ENCODE data around the gene DYDC2.

The DYDC2 gene

GRCh38 chr10:80371467-80371866, 14.9 kb downstream of the DYDC2 start:
- DNase-seq (ENCODE audit: low read depth, low spot score) = no peak

- DNase-seq (ENCODE audit: low read depth, low spot score) = no peak
Observed at GRCh38 chr10:80372675-80373074, 16.1 kb downstream of the DYDC2 start.

GRCh38 chr10:80373502-80373901, 16.9 kb downstream of the DYDC2 start:
- DNase-seq (ENCODE audit: low read depth, low spot score) = no peak

GRCh38 chr10:80379701-80380100, 23.1 kb downstream of the DYDC2 start:
- no peak for DNase-seq (ENCODE audit: low read depth, low spot score)

- no peak for DNase-seq (ENCODE audit: low read depth, low spot score)
Observed at GRCh38 chr10:80380185-80380584, 23.6 kb downstream of the DYDC2 start.

GRCh38 chr10:80382989-80383388, 26.4 kb downstream of the DYDC2 start:
- DNase-seq (ENCODE audit: low read depth, low spot score) = no peak

- DNase-seq (ENCODE audit: low read depth, low spot score) = no peak
Observed at GRCh38 chr10:80390740-80391139, 34.2 kb downstream of the DYDC2 start.

GRCh38 chr10:80392250-80392649, 35.7 kb downstream of the DYDC2 start:
- no peak for DNase-seq (ENCODE audit: low read depth, low spot score)

- no peak for DNase-seq (ENCODE audit: low read depth, low spot score)
Observed at GRCh38 chr10:80394358-80394916, 37.9 kb downstream of the DYDC2 start.

- DNase-seq (ENCODE audit: low read depth, low spot score) = no peak
Observed at GRCh38 chr10:80397014-80397413, 40.4 kb downstream of the DYDC2 start.

- no peak for DNase-seq (ENCODE audit: low read depth, low spot score)
Observed at GRCh38 chr10:80400136-80400804, 43.7 kb downstream of the DYDC2 start.

GRCh38 chr10:80405035-80405434, 48.5 kb downstream of the DYDC2 start:
- DNase-seq (ENCODE audit: low read depth, low spot score) = no peak

GRCh38 chr10:80405626-80406025, 49.0 kb downstream of the DYDC2 start:
- DNase-seq (ENCODE audit: low read depth, low spot score) = no peak

- no peak for DNase-seq (ENCODE audit: low read depth, low spot score)
Observed at GRCh38 chr10:80406204-80406603, 49.6 kb downstream of the DYDC2 start.

GRCh38 chr10:80407812-80408241, 51.2 kb downstream of the DYDC2 start:
- no peak for DNase-seq (ENCODE audit: low read depth, low spot score)

- DNase-seq (ENCODE audit: low read depth, low spot score) = no peak
Observed at GRCh38 chr10:80408242-80409101, 51.9 kb downstream of the DYDC2 start, which contains the start of gene PRXL2A. Gene PRXL2A (plus strand): TSS chr10:80408551. CDS start chr10:80420468, 11,917 bp downstream.

GRCh38 chr10:80409121-80409520, 52.5 kb downstream of the DYDC2 start:
- DNase-seq (ENCODE audit: low read depth, low spot score) = no peak

GRCh38 chr10:80410122-80410521, 53.5 kb downstream of the DYDC2 start:
- DNase-seq (ENCODE audit: low read depth, low spot score) = no peak

- DNase-seq (ENCODE audit: low read depth, low spot score) = no peak
Observed at GRCh38 chr10:80410578-80411145, 54.1 kb downstream of the DYDC2 start.

GRCh38 chr10:80411267-80411668, 54.7 kb downstream of the DYDC2 start:
- no peak for DNase-seq (ENCODE audit: low read depth, low spot score)

- no peak for DNase-seq (ENCODE audit: low read depth, low spot score)
Observed at GRCh38 chr10:80411681-80412220, 55.2 kb downstream of the DYDC2 start.

GRCh38 chr10:80412486-80412885, 55.9 kb downstream of the DYDC2 start:
- no peak for DNase-seq (ENCODE audit: low read depth, low spot score)

Measured in smooth muscle cell of the brain vasculature (primary cell).